HG02852 (cell line): ENCODE measurements around the gene FXYD1.

Source experiments
- ATAC-seq: cut with Tn5 transposase; IDR thresholded peaks from one replicate; pipeline ENCODE4 v1.9.1; 2021; ENCODE audit warnings: mild to moderate bottlenecking, moderate library complexity; ENCODE audit not compliant: unreplicated experiment

The FXYD1 gene

DNA sequence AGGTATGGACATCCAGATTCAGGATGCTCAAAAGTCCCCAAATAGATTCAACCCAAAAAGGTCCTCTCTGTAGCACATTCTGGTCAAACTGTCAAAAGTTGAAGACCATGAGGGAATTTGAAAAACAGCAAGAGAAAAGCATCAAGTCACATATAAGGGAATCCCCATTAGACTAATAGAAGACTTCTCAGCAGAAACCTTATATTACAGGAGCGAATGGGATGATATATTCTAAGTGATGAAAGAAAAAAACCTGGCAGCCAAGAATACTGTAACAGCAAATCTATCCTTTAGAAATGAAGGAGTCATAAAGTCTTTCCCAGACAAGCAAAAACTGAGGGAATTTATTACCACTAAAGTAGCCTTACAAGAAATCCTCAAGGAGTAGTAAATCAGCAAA is 45.6 kb downstream of the FXYD1 start:
- ATAC-seq, result no peak

DNA sequence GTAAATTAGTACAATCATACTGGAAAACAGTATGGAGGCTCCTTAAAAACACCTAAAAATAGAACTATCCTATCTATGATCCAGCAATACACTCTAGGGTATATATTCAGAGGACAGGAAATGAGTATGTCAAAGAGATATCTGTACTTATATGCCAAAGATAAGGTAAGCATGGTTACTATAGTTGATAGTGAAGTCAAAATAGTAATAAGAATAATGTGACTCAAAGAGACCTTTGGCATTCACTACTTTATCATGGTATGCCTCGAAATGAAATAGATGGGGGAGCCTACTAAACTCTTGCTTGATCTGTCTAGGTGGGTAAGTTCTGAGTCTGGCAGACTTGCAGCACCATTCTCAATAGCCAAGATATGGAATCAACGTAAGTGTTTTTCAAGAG is 46.3 kb downstream of the FXYD1 start:
- ATAC-seq, result no peak
